ENCODE data around the gene ZBTB7C.

ZBTB7C gene

GRCh38 chr18:48324651-48325050 lies 84.5 kb downstream of the ZBTB7C start:
- DNase-seq (ENCODE audit: low read depth) = no peak

- no peak for DNase-seq (ENCODE audit: low read depth)
Observed at GRCh38 chr18:48323151-48323550, 86.0 kb downstream of the ZBTB7C start.

- DNase-seq (ENCODE audit: low read depth) = no peak
Observed at GRCh38 chr18:48321536-48321935, 87.6 kb downstream of the ZBTB7C start.

- no peak for DNase-seq (ENCODE audit: low read depth)
Observed at GRCh38 chr18:48321121-48321520, 88.1 kb downstream of the ZBTB7C start.

GRCh38 chr18:48320639-48320945 lies 88.6 kb downstream of the ZBTB7C start:
- DNase-seq (ENCODE audit: low read depth) = no peak

GRCh38 chr18:48319801-48320638 lies 89.2 kb downstream of the ZBTB7C start:
- DNase-seq (ENCODE audit: low read depth) = no peak

- DNase-seq (ENCODE audit: low read depth) = no peak
Observed at GRCh38 chr18:48318436-48318835, 90.7 kb downstream of the ZBTB7C start.

DNA sequence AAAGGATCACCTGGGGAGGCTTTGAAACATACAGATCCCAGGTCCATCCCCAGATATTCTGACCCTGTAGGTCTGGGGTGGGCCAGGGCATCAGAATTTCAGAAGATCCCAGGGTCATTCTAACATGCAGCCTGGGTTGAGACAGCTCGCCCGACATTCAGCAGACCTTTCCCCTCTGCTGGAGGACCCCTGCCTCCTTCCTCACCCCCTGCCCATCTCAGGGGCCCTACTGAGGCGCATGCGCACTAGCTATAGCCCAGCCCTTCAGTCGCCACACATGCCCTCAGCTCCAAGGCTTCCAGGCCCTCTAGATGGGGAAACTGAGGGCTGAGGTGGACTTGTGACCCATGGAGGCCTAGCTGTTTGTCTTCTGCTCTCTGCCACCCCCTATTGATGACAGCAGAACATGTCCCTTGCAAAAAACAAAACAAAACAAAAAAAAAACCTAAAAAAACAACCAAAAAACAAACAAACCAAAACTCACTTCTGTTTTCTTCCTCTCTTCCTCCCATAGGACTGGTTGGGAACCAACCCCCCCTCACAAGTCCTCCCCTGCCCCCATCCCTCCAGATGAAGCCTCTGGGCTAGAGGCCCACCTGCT lies 91.3 kb downstream of the ZBTB7C start:
- no peak for DNase-seq (ENCODE audit: low read depth)

GRCh38 chr18:48316177-48316576 lies 93.0 kb downstream of the ZBTB7C start:
- no peak for DNase-seq (ENCODE audit: low read depth)

DNA sequence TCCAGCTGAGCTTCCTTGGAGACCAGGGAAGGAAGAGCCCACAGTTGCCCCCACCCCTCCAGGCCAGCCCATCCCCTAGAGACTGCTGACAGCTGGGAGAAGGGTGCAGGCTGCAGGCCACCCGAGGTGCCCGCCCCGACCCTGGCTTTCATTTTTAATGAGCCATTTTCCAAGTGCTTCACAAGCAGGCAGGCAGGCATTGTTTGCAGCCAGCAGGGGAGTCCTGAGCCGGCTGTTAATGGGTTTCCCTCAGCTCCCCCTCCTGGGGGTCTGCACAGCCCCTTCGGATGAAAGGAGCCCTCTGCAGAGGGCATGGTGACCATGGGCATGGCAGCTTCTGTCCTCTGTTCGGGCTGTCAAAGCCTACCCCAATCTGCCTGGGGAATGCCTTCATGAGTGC lies 94.5 kb downstream of the ZBTB7C start:
- no peak for DNase-seq (ENCODE audit: low read depth)

DNA sequence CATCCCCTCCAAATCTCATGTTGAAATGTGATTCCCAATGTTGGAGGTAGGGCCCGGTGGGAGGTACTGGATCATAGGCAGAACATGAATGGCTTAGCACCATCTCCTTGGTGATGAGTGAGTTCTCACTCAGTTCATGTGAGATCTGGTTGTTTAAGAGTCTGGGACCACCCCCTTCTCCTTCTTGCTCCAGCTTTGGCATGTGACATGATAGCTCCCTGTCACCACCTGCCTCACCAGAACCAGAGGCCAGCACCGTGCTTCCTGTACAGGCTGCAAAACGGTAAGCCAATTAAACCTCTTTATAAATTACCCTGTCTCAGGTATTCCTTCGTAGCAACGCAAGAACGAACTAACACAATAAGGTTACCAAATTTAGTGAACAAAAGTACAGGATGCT lies 95.4 kb downstream of the ZBTB7C start:
- no peak for DNase-seq (ENCODE audit: low read depth)

DNA sequence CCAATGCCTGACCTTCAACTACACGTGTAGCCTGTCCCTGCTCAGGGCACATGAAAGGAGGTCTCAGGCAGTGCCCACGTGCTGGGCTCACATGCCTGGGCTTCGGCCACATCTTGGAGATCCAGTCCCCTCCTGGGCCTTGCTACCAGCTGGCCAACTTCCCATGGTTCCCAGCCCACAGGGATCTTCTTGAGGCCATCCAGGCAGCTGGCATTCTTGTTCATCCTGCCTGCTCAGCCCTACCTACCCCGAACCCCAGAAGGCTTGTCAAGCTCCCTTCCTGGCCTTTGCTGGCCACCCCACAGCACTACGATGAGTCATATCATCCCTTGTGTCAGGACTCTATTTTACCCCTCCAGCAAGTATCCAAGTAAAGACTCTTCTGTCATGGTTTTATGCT lies 97.1 kb downstream of the ZBTB7C start:
- DNase-seq (ENCODE audit: low read depth) = no peak

DNA sequence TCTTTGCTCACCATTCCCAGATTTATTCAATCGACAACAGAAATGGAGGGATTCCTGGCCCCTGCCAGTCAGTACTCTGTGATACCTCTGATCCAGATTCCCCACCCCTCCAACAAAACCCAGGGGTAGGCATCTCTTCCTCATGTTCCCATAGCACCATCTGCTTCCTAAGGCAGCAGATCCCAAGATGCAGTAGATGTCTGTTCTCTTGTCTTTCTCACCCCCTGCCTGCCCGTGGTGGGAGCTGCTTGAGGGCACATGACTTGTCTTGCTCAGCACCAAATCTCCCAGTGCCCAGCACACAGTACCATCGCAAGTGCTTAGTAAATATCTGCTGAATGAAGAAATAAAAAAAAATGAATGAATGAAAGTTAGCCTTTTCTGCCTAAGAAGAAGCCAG lies 98.2 kb downstream of the ZBTB7C start:
- DNase-seq (ENCODE audit: low read depth) = no peak

DNA sequence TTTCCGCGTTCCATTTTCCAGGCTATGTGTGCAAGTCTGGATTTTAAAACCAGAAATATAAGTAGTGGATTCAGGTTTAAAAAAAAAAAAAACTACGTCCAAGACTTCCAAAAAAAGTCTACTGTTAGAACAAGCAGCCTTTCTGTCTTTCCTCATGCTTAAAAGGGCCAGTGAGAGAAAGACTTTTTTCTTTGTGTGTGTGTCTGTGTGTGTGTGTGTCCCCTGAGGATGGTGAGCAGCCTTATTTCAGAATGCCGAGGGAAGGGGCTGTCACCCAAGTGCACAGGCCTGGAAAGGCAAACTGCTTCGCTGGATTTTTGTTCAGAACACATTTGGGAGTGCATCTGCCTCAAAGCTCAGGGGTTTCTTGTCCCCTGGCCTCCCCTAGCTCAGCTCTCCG lies 98.8 kb downstream of the ZBTB7C start:
- no peak for DNase-seq (ENCODE audit: low read depth)

DNA sequence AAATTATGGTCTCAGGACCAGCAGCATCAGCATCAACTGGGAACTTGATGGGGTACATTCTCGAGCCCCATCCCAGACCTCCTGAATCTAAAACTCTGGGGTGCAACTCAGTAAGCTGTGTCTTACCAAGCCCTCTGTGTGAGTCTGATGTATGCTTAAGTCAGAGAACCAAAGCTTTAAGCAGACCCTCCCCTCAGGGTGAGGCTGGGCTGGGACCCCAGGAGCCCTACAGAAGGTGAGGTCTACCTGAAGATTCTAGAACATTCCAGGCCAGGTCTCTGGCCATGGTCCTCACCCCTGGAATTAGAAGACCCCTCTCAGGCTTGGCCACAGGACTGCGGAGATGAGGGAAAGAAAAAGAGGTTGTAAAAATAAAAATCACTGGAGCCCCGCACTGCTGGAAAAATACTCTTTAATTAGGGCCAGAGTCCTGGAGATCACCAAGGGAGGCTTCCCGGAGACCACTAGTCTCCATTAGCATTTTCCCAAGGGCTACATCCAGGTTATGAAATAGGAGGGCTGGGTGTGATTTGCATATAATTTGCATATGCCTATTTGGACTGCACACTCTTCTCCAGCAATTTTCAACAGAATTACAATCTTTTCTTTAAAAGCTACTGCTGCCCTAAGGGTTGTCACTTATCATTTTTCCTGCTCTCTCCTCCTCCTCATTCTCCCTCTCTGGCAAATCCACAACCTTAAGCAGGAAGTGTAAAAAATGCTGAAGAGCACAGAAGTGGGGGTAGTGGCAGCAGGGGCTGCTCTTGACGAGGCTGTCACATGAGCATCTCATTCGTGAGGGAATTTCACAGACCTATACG lies 100.2 kb downstream of the ZBTB7C start:
- no peak for DNase-seq (ENCODE audit: low read depth)

DNA sequence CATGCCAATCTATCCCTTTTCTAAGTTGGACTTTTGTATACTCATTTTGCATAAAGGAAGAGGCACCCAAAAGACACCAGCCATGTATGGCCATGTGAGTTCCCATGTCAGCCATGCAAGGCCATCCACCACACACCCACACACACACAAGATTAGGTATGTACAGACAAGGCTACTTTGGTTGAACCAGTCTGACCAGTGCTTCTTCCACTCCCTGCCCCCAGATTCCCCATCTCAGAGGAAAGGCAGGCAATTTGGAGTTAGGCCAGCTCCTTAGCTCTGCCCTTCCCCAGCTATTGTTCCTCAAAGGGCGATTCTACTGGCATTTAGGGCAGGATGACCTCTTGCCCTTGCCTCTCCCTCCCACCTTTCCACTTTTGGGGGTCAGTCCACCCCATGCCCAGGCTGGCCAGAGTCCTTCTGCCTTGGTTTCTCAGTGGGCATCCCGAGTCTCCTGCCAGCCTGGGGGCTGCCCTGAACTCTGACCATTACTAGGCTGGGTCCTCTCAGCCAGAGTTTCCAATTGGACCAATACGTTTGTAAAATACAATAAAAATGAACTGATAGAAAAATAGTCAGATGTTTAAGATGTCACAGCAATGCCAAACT lies 101.1 kb downstream of the ZBTB7C start:
- no peak for DNase-seq (ENCODE audit: low read depth)

- DNase-seq (ENCODE audit: low read depth) = no peak
Observed at GRCh38 chr18:48306838-48307237, 102.3 kb downstream of the ZBTB7C start.

- no peak for DNase-seq (ENCODE audit: low read depth)
Observed at GRCh38 chr18:48304906-48305693, 104.1 kb downstream of the ZBTB7C start.

DNA sequence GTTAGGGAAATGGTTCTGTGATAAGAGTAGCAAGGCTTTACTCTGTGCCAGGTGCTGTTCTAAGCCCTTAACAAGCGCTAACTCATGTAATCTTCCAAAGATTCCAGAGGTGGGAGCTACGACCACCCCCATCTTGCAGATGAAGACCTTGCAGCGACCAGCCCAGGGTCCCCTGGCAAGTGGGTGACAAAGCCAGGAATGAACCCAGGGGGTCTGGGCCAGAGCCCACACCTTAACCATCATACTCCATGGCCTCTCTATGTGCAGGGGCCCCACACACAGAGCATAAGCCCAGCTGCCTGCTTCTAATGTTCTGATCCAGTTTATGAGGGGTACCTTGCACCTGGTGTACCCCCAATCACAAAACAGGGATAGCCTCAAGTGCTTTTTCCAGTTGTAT lies 105.3 kb downstream of the ZBTB7C start:
- no peak for DNase-seq (ENCODE audit: low read depth)

- DNase-seq (ENCODE audit: low read depth) = no peak
Observed at GRCh38 chr18:48302736-48303135, 106.4 kb downstream of the ZBTB7C start.

GRCh38 chr18:48300463-48300961 lies 108.7 kb downstream of the ZBTB7C start:
- no peak for DNase-seq (ENCODE audit: low read depth)

DNA sequence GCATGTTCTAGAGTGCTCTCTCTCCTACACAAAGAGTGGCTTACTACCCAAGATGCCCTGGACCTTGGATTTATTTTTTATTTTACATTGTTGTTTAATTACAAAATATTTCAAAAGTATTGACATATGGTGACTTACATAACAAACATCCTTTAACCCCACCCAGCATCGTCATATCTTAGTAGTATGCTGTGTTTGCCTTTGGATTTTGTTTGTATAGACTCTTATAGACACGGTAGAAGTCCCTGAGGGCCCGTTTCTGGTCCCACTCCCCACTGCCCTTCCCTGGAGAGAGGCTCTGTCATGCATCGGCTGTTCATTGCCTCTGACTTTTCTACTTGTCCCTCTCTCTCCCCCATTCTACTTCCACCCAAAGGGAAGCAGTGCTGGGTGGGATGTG lies 112.0 kb downstream of the ZBTB7C start:
- no peak for DNase-seq (ENCODE audit: low read depth)

Measured in HS-27A (cell line).